Fibroblast of lung (primary cell): ENCODE data around the gene RALBP1.

Experiments used
- EZH2 ChIP-seq: IDR thresholded peaks from 2 replicates; pipeline ENCODE4 v1.5.1; 2012; ENCODE audit warnings: low read length, control low read depth, mild to moderate bottlenecking; ENCODE audit errors: missing control alignments
- TF ChIP-seq, protein P1 (sequence below), 2 donors: IDR thresholded peaks in 1 of 2; conservative IDR thresholded peaks in 1 of 2; 1 replicate in 1 of 2; 2 replicates in 1 of 2; pipeline ENCODE4 v1.5.1; 2011 to 2012; ENCODE audit warnings: low read length in 2 of 2, control low read depth in 1 of 2, inconsistent platforms in 1 of 2, low read depth in 1 of 2, mild to moderate bottlenecking in 1 of 2

DNA sequence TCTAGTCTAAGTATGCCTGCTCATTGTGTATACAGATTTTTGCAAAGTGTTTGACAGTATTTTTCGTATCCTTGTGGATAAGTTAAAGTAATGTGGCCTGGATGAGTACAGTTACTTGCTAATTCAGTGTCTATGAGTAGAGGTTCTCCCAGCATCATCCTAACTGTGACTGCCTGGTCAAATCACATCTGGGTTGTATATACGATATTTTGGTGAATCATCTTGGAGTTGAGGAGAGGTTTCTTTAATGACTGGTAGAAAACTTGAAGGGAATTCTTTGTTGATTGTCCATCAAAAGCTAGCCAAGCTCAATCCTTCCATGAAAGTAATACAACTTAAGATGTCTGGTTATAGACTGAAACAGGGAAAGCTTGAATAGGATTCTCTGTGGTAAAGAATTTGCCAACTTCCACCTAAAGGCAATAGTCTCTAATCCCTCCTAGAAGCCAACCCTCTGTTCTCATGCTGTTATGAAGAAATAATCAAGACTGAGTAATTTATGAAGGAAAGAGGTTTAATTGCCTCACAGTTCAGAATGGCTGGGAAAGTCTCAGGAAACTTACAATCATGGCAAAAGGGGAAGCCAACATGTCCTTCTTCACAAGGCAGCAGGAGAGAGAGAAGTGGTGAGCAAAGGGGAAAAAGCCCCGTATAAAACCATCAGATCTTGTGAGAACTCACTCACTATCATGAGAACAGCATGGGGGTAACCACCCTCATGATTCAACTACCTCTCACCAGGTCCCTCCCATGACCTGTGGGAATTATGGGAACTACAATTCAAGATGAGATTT is 19.4 kb upstream of the RALBP1 start:
- TF ChIP-seq, protein P1, sequence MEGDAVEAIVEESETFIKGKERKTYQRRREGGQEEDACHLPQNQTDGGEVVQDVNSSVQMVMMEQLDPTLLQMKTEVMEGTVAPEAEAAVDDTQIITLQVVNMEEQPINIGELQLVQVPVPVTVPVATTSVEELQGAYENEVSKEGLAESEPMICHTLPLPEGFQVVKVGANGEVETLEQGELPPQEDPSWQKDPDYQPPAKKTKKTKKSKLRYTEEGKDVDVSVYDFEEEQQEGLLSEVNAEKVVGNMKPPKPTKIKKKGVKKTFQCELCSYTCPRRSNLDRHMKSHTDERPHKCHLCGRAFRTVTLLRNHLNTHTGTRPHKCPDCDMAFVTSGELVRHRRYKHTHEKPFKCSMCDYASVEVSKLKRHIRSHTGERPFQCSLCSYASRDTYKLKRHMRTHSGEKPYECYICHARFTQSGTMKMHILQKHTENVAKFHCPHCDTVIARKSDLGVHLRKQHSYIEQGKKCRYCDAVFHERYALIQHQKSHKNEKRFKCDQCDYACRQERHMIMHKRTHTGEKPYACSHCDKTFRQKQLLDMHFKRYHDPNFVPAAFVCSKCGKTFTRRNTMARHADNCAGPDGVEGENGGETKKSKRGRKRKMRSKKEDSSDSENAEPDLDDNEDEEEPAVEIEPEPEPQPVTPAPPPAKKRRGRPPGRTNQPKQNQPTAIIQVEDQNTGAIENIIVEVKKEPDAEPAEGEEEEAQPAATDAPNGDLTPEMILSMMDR (conservative IDR thresholded peaks at IDR 0.05 in 1 of 2, IDR thresholded peaks at IDR 0.05 in 1 of 2; ENCODE audit: low read depth in 1 of 2, low read length in 2 of 2), result no peak
- TF ChIP-seq EZH2, result no peak
